GM12801 (cell line): ENCODE data around the gene PDE4D.

Experiments used
- CTCF ChIP-seq: IDR thresholded peaks from one replicate; pipeline ENCODE4 v1.5.1; 2011; ENCODE audit warnings: control low read depth; ENCODE audit not compliant: insufficient read length; ENCODE audit errors: extremely low read depth

Gene PDE4D

GRCh38 chr5:59713498-59713844, 180.1 kb downstream of the PDE4D start:
- no peak for TF ChIP-seq CTCF

GRCh38 chr5:59712836-59713497, 180.6 kb downstream of the PDE4D start:
- TF ChIP-seq CTCF: no peak

- TF ChIP-seq CTCF: no peak
Observed at GRCh38 chr5:59711310-59711709, 182.2 kb downstream of the PDE4D start.

- no peak for TF ChIP-seq CTCF
Observed at GRCh38 chr5:59709846-59710245, 183.7 kb downstream of the PDE4D start.

- no peak for TF ChIP-seq CTCF
Observed at GRCh38 chr5:59709346-59709821, 184.1 kb downstream of the PDE4D start.

GRCh38 chr5:59704936-59705335, 188.6 kb downstream of the PDE4D start:
- no peak for TF ChIP-seq CTCF

- no peak for TF ChIP-seq CTCF
Observed at GRCh38 chr5:59703789-59704188, 189.7 kb downstream of the PDE4D start.
